HepG2 (cell line): ENCODE measurements around the gene SLC19A1. TPM values are rescaled to one million over a fixed set of nuclear protein-coding genes. Genes with fewer than 3 reads are reported as not detected.
A peak's percentile ranks its signal among the peaks of the same experiment; 100 is the strongest.

Source experiments
- ELF3 ChIP-seq: IDR thresholded peaks from 2 replicates; pipeline ENCODE4 v1.6.1; 2016; ENCODE audit warnings: missing genetic modification reagents, missing compliant biosample characterization
- HNRNPK ChIP-seq: fragments of 200-400 bp; formaldehyde crosslinking; IDR thresholded peaks from 2 replicates; pipeline ENCODE4 v1.6.1; 2018; ENCODE audit warnings: low read length, low read depth, moderate library complexity, mild to moderate bottlenecking; ENCODE audit not compliant: poor library complexity, severe bottlenecking
- ISX ChIP-seq: sonication (generic); formaldehyde crosslinking; conservative IDR thresholded peaks from 2 replicates; pipeline ENCODE4 v1.5.0; 2020; ENCODE audit warnings: missing genetic modification reagents
- MED8 ChIP-seq: sonication (generic); formaldehyde crosslinking; IDR thresholded peaks from 2 replicates; pipeline ENCODE4 v1.8.1; 2023; ENCODE audit warnings: mild to moderate bottlenecking, missing genetic modification reagents; ENCODE audit not compliant: insufficient replicate concordance
- NCOA1 ChIP-seq: sonication (generic); formaldehyde crosslinking; IDR thresholded peaks from 2 replicates; pipeline ENCODE4 v1.9.0; 2021; ENCODE audit warnings: missing genetic modification reagents
- NFYB ChIP-seq: sonication (generic); formaldehyde crosslinking; IDR thresholded peaks from 2 replicates; pipeline ENCODE4 v1.4.0; 2020; ENCODE audit warnings: missing genetic modification reagents
- NRL ChIP-seq: sonication (generic); formaldehyde crosslinking; IDR thresholded peaks from 2 replicates; pipeline ENCODE4 v1.5.0; 2020; ENCODE audit warnings: missing genetic modification reagents, mild to moderate bottlenecking, moderate library complexity, borderline replicate concordance
- PAX8 ChIP-seq: sonication (generic); formaldehyde crosslinking; IDR thresholded peaks from 2 replicates; pipeline ENCODE4 v1.8.0; 2022; ENCODE audit warnings: mild to moderate bottlenecking, missing genetic modification reagents, borderline replicate concordance
- RBFOX2 ChIP-seq: fragments of 200-400 bp; formaldehyde crosslinking; IDR thresholded peaks from 2 replicates; pipeline ENCODE4 v1.6.1; 2017; ENCODE audit warnings: low read depth, mild to moderate bottlenecking, low read length
- RXRB ChIP-seq: IDR thresholded peaks from 2 replicates; pipeline ENCODE4 v1.6.1; 2016; ENCODE audit warnings: borderline replicate concordance, missing genetic modification reagents, missing compliant biosample characterization
- SMAD1 ChIP-seq: sonication (generic); formaldehyde crosslinking; IDR thresholded peaks from 2 replicates; pipeline ENCODE4 v1.4.0; 2020; ENCODE audit warnings: missing genetic modification reagents, low read depth, mild to moderate bottlenecking, borderline replicate concordance
- ZBTB3 ChIP-seq: sonication (generic); formaldehyde crosslinking; IDR thresholded peaks from 2 replicates; pipeline ENCODE4 v1.4.0; 2020; ENCODE audit warnings: low read depth, mild to moderate bottlenecking, moderate library complexity, missing genetic modification reagents, borderline replicate concordance
- ZBTB7B ChIP-seq: sonication (generic); formaldehyde crosslinking; IDR thresholded peaks from 2 replicates; pipeline ENCODE4 v1.4.0; 2020; ENCODE audit warnings: missing genetic modification reagents
- ZNF775 ChIP-seq: sonication (generic); formaldehyde crosslinking; IDR thresholded peaks from 2 replicates; pipeline ENCODE4 v1.4.0; 2020; ENCODE audit warnings: missing genetic modification reagents, mild to moderate bottlenecking, moderate library complexity, borderline replicate concordance
- polyA plus RNA-seq, 8 experiments: library from polyadenylated mRNA; depleted of rRNA in 3 of 8; stranded (reverse) in 7 of 8; unstranded in 1 of 8; fragments of >200 nt; fragmentation: Illumina TruSeq in 4 of 8; extraction: Trizol in 4 of 8; gene quantifications; 2 replicates each; pipeline versions ENCODE4 v1.2.1 to v1.2.3, GENCODE V29; 2011 to 2016; ENCODE audit warnings: low read depth in 4 of 8, missing spikeins in 1 of 8, mixed read lengths in 1 of 8; ENCODE audit not compliant: insufficient read depth in 1 of 8
- total RNA-seq, 5 experiments: library from RNA; depleted of rRNA; stranded (reverse); fragments of >200 nt; fragmentation: Illumina TruSeq; extraction: Trizol; gene quantifications; 2 replicates each; pipeline ENCODE4 v1.2.3, GENCODE V29; 2016; ENCODE audit warnings: low read depth in 1 of 5
- TF ChIP-seq, protein P1 (sequence below): sonication (generic); formaldehyde crosslinking; IDR thresholded peaks from 2 replicates; pipeline ENCODE4 v1.5.1; 2020; ENCODE audit warnings: missing genetic modification reagents, mild to moderate bottlenecking, borderline replicate concordance
- TF ChIP-seq, protein P2 (sequence below): sonication (generic); formaldehyde crosslinking; IDR thresholded peaks from 2 replicates; pipeline ENCODE4 v1.5.0; 2020; ENCODE audit warnings: missing genetic modification reagents
- TF ChIP-seq, protein P3 (sequence below): IDR thresholded peaks from 2 replicates; pipeline ENCODE4 v1.6.1; 2016; ENCODE audit warnings: missing compliant biosample characterization, missing genetic modification reagents, borderline replicate concordance
- TF ChIP-seq, protein P4 (sequence below): sonication (generic); formaldehyde crosslinking; IDR thresholded peaks from 2 replicates; pipeline ENCODE4 v1.4.0; 2020; ENCODE audit warnings: missing genetic modification reagents

The SLC19A1 gene
- total and polyA plus RNA-seq, 2 of the 13 experiments (the other 11 are each of a cell fraction or from before 2014, with no cell fraction given) = 21.8 to 23.0 TPM

DNA sequence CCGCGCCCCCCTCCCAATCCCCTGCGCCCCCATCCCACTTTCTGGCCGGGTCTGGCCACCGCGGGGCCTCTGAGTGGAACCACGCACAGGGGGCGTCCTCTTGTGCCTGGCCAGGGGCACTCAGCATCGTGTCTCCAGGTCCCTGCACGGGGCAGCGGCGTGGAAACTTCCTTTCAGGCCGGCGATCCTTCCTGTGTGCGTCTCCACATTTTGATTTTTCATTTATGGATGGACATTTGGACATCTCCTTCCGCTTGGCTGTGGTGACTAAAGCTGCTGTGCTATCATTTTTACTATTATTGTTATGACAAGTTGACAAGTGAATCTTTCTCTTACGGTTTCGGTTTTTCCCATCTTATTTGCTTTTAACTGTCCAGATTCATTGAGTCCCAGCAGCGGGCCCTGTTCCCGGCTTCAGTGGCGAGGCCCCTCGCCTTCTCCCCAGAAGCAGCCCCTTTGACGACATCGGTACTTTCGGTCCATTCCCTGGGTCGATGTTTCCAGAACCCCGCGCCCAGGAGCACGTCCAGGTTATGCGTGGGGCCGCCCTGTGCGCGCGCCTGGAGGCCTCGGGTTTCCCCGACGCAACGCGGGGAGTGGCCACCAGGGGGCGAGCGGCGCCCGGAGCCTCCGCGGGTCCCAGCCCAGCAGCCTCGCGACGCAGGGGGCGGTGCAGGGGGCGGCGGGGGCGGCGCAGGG, 12.4 kb upstream of the SLC19A1 start (continued):
- TF ChIP-seq, protein P1, sequence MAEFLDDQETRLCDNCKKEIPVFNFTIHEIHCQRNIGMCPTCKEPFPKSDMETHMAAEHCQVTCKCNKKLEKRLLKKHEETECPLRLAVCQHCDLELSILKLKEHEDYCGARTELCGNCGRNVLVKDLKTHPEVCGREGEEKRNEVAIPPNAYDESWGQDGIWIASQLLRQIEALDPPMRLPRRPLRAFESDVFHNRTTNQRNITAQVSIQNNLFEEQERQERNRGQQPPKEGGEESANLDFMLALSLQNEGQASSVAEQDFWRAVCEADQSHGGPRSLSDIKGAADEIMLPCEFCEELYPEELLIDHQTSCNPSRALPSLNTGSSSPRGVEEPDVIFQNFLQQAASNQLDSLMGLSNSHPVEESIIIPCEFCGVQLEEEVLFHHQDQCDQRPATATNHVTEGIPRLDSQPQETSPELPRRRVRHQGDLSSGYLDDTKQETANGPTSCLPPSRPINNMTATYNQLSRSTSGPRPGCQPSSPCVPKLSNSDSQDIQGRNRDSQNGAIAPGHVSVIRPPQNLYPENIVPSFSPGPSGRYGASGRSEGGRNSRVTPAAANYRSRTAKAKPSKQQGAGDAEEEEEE (CRISPR knock-in tag) = no peak
- TF ChIP-seq SMAD1 (CRISPR knock-in tag) (peak; percentile 63; the same call in 1 of the 2 replicates), NFYB (no peak), PAX8 (CRISPR knock-in tag) (no peak), ZBTB3 (CRISPR knock-in tag) (no peak), ZNF775 (CRISPR knock-in tag) (no peak), ISX (CRISPR knock-in tag) (no peak), MED8 (CRISPR knock-in tag) (no peak), NRL (CRISPR knock-in tag) (peak; percentile 65; the same call in 1 of the 2 replicates), ZBTB7B (CRISPR knock-in tag) (peak; percentile 55; the same call in 1 of the 2 replicates), HNRNPK (no peak), NCOA1 (no peak), RXRB (CRISPR knock-in tag) (peak; percentile 14; the same call in 1 of the 2 replicates), RBFOX2 (no peak), ELF3 (CRISPR knock-in tag) (0 out of 2 replicates have a peak, but pooled peaks have one; percentile 12)
- TF ChIP-seq, protein P2, sequence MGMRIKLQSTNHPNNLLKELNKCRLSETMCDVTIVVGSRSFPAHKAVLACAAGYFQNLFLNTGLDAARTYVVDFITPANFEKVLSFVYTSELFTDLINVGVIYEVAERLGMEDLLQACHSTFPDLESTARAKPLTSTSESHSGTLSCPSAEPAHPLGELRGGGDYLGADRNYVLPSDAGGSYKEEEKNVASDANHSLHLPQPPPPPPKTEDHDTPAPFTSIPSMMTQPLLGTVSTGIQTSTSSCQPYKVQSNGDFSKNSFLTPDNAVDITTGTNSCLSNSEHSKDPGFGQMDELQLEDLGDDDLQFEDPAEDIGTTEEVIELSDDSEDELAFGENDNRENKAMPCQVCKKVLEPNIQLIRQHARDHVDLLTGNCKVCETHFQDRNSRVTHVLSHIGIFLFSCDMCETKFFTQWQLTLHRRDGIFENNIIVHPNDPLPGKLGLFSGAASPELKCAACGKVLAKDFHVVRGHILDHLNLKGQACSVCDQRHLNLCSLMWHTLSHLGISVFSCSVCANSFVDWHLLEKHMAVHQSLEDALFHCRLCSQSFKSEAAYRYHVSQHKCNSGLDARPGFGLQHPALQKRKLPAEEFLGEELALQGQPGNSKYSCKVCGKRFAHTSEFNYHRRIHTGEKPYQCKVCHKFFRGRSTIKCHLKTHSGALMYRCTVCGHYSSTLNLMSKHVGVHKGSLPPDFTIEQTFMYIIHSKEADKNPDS (CRISPR knock-in tag) = no peak
- TF ChIP-seq, protein P3, sequence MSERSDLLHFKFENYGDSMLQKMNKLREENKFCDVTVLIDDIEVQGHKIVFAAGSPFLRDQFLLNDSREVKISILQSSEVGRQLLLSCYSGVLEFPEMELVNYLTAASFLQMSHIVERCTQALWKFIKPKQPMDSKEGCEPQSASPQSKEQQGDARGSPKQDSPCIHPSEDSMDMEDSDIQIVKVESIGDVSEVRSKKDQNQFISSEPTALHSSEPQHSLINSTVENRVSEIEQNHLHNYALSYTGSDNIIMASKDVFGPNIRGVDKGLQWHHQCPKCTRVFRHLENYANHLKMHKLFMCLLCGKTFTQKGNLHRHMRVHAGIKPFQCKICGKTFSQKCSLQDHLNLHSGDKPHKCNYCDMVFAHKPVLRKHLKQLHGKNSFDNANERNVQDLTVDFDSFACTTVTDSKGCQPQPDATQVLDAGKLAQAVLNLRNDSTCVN (CRISPR knock-in tag) = 0 out of 2 replicates have a peak, but pooled peaks have one; percentile 22
- TF ChIP-seq, protein P4, sequence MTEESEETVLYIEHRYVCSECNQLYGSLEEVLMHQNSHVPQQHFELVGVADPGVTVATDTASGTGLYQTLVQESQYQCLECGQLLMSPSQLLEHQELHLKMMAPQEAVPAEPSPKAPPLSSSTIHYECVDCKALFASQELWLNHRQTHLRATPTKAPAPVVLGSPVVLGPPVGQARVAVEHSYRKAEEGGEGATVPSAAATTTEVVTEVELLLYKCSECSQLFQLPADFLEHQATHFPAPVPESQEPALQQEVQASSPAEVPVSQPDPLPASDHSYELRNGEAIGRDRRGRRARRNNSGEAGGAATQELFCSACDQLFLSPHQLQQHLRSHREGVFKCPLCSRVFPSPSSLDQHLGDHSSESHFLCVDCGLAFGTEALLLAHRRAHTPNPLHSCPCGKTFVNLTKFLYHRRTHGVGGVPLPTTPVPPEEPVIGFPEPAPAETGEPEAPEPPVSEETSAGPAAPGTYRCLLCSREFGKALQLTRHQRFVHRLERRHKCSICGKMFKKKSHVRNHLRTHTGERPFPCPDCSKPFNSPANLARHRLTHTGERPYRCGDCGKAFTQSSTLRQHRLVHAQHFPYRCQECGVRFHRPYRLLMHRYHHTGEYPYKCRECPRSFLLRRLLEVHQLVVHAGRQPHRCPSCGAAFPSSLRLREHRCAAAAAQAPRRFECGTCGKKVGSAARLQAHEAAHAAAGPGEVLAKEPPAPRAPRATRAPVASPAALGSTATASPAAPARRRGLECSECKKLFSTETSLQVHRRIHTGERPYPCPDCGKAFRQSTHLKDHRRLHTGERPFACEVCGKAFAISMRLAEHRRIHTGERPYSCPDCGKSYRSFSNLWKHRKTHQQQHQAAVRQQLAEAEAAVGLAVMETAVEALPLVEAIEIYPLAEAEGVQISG (CRISPR knock-in tag) = 0 out of 2 replicates have a peak, but pooled peaks have one; percentile 18
